Measurements from ENCODE around the gene GMFB.
A peak's percentile ranks its signal among the peaks of the same experiment; 100 is the strongest.

GMFB gene

DNA sequence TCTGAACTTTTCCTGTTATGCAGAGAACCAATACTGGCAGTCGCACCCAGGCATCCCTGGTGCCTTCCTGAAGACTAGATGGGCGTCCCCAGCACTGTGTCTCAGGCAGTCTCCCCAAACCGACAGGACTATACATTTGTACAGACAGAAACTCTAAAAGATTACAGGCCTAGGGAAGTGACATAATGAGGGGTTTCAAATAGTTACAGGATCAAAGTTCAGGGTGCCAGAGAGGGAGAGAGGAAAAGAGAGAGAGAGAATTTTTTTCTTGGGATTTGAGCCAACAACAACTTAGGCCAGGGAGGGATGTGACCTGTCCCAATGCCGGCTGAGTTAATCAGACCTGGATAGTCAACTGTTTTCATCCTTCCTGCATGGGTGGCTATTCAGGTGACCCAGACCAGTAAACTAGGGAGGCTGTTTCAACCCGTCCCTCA, 9.3 kb upstream of the GMFB start:
- in situ Hi-C loops (cut with MboI; ENCODE audit: low pct_unique_long_range_greater_than_20kb, low sequenced_read_pairs): no loop called here
- no peak for DNase-seq

DNA sequence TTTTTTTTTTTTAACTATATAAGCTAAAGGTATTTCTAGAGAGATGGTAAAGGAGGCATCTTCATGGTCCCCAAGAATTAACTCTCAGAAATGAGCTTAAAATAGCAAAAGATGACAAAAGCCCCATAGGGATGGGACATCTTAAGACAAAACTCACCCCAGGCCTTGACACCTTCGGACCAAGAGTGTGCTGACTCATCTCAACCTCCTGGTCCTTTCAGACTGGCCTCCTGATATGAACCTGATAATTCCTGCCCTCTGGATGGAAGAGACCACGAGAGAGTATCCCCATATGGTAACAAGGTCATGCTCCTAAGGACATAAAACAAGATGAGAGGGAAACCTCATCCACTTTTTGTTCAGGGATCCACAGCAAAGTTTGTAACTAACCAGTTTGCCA, 8.4 kb upstream of the GMFB start:
- no peak for DNase-seq
- in situ Hi-C loops (cut with MboI; ENCODE audit: low pct_unique_long_range_greater_than_20kb, low sequenced_read_pairs): no loop called here

DNA sequence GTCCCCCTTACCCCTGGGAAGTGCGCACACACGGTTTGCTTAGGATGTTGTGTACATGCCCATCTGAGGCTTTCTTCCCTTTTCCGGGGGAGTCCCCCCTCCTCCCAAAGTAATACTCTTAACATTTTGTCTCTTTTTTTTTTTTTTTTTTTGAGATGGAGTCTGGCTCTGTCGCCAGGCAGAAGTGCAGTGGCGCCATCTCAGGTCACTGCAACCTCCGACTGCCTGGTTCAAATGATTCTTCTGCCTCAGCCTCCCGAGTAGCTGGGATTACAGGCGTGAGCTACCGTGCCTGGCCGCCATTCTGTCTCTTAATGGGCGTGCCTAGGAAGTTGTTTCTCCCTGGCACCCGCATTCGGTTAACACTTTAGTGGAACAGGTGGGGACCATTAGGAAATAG, 4.5 kb upstream of the GMFB start:
- DNase-seq: peak; percentile 51
- in situ Hi-C loops (cut with MboI; ENCODE audit: low pct_unique_long_range_greater_than_20kb, low sequenced_read_pairs): no loop called here

DNA sequence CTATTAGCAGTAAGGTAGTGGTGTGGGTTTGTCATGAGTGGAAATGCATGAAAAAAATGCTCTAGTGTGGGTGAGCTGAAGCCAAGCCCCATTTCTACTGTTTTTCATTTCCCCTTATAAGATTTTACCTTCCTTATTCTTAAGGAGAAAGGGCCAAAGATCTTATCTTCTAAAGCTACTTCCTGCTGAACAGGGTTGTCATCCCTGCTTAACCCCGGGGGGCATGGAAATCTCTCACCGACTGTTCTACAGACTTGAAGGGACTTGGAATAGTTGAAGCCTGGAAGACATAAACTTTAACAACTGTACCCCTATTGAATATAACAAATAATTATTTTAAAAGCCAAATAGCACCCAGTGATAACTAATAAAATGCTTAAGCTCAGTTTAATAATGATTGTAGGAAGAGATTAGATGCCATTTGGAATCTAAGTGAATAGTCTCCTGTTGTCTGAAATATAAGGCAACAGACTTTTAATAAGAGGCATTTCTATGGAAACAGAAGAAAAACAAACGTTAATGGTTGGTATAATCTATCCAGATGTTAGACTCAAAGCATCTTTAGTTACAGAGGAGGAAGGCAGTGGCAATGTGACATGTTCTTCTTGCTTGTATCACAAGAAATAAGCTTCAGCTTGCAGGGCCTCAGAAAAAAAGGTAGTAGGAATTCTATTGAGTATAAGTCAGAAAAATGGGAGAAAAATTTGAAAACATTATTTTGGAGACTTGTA, 1.8 kb upstream of the GMFB start:
- in situ Hi-C loops (cut with MboI; ENCODE audit: low pct_unique_long_range_greater_than_20kb, low sequenced_read_pairs): no loop called here
- peak; percentile 47 for DNase-seq

DNA sequence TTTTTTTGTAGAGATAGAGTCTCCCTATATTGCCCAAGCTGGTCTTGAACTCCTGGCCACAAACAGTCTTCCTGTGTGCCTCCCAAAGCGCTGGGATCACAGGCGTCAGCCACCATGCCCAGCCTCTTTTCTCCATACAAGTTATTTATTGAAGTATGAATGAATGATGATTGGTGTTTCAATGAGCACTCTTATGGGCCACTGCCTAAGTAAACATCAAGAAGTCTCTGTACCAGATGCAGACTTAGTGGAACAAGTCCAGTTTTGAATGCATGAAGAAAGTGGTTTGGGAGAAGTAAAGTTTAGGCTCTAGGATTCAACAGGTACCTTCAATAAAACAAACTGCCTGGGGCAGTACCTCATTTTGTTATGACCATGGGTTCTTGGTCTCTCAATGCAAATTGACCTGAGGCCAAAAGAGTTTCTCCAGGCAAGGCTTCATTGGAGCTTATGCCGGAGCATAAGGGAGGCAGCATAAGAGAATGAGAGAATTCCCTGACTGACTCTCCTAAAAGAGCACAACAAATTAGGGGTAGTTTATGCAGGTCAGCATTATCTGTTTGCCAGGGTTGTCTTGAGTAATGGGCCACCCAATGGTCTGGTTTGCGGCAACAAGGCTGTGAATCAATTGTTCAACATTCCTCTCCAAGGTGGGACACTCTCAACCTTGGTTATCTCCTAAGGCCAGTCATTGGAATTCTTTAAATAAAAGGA, 1.1 kb upstream of the GMFB start:
- no peak for DNase-seq
- in situ Hi-C loops (cut with MboI; ENCODE audit: low pct_unique_long_range_greater_than_20kb, low sequenced_read_pairs): no loop called here

DNA sequence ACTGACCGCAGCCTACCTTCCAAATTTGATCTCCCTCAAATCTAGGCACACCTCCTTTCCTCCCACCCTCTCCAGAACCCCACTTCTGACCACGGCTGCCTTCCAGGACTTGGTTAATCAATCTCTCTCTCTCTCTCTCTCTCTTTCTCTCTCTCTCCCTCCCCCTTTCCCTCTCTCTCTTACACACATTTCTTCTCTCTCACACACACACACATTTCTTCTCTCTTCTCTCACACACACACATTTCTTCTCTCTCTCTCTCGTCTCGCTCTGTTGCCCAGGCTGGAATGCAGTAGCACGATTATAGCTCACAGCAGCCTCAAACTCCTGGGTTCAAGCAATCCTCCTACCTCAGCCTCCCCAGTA, 521 bp upstream of the GMFB start:
- in situ Hi-C loops (cut with MboI; ENCODE audit: low pct_unique_long_range_greater_than_20kb, low sequenced_read_pairs): no loop called here
- no peak for DNase-seq

DNA sequence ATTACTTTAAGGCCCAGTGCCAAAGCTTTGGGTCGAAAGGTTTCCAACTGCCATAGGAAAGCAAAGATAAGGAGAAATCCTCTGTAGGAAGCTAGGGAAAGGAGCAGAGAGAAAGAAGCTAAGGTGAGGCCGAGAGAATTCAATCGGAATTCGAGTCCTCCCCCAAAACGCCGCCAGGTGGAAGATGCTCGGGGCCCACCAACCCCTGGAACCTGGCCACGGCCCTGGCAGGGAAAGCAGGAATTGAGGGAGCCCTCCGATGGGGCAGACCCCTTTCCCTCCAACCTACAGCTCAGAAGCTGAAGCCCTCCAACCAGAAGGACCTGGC, 498 bp downstream of the GMFB start:
- in situ Hi-C loops (cut with MboI; ENCODE audit: low pct_unique_long_range_greater_than_20kb, low sequenced_read_pairs): no loop called here
- DNase-seq: no peak

DNA sequence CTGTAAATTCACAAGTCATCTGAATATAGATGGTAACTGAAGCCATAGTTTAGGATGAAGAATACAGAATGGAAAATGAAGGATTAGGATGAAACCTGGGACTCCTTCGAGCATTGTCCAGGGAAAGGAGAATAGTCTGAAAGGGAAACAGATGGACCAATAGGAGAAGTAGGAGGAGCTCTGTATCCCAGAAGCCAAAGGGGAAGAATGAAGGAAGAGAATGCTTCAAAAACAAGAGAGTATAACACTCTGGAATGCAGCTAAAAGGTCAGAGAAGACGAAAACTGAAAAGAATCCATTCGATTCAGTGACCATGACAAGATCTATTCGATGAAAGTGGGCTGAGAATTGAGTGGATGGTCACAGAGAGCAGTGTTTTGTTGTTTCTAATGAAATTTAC, 1.0 kb downstream of the GMFB start:
- in situ Hi-C loops (cut with MboI; ENCODE audit: low pct_unique_long_range_greater_than_20kb, low sequenced_read_pairs): no loop called here
- DNase-seq: peak; percentile 19

DNA sequence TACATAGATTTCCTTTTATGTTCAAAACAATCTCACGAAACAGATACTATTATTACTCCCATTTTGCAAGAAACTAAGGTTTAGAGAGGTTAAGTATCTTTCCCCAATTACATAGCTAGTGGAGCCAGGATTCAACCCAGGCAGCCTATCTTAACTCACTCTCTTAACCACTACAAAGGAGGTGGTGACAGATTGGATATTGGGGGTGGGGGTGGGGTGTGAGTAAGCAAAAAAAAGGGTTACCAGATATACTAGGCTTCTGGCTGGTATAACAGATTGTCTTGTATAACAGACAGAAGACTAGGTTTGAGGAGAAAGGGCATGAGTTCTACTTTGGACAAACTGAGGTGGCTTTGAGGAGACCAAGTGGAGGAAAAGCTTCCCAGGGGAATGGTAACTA, 2.1 kb downstream of the GMFB start:
- in situ Hi-C loops (cut with MboI; ENCODE audit: low pct_unique_long_range_greater_than_20kb, low sequenced_read_pairs): no loop called here

DNA sequence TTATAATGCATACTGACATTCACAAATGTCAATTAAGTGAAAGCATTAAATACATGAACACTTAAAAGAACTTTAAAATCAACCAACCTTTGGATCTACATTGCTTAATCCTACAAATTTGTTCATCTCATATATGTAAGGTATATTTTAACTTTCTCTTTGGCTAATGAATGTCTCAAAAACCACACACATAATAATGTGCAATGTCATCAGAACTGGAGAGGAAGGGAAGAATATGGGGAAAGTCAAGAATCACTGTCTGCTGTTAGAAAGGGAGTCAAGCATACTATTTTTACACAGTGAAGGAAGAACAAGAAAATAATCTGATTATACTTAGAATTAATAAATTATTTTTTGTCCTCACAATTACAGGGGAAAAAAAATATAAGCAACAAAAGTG, 4.9 kb downstream of the GMFB start:
- in situ Hi-C loops (cut with MboI; ENCODE audit: low pct_unique_long_range_greater_than_20kb, low sequenced_read_pairs): no loop called here
- DNase-seq: no peak

More for the DNA sequence above, 2.1 kb downstream of the GMFB start:
- no peak for DNase-seq

DNA sequence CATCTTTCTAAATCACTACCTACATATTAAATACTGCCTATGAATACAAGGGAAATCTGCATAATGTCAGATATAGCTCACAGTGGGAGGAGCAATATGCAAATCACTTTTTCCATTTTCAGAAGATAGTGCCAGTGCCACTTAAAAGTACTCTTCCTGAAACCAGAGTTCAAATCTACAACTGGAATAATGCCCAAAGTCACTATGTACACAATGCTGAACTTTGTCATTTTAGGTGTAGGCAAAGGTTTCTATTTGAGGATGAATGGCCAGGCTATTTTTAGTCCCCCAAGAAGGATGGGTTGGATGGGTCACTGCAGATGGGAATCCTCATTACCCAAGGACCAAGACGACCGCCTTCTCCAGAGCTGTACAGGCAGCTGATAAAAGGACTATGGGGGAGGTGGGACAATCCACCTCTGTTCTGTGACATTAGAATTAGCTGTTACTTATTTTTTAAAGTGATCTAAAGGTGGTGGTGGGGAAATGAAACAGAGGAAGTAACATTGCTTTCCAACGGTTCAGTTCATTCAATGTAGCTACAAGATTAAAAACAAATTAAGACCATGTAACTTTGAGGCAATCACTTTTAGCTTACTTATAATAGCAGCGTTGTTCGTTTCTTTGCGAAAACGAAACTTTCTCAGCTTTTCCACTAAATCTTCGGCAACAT, 5.6 kb downstream of the GMFB start:
- in situ Hi-C loops (cut with MboI; ENCODE audit: low pct_unique_long_range_greater_than_20kb, low sequenced_read_pairs): no loop called here
- no peak for DNase-seq

DNA sequence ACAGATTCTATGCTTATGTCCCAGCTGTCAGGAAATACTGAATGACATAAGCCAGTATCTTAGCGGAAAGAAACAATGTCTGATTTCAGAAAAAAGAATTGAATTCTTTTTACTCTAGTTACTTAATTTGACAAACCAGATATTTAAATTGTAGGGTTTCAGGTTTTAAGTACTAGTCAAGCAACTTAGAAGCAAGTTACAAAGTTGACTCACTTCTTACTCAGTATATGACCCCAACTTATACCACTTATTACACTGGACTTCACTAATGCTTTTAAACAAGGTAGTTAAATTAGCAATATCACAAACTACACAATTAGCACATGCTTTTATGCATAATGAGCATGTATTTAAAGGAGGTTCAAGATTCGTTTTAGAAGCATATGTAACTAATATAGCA, 7.1 kb downstream of the GMFB start:
- DNase-seq: no peak
- in situ Hi-C loops (cut with MboI; ENCODE audit: low pct_unique_long_range_greater_than_20kb, low sequenced_read_pairs): no loop called here

DNA sequence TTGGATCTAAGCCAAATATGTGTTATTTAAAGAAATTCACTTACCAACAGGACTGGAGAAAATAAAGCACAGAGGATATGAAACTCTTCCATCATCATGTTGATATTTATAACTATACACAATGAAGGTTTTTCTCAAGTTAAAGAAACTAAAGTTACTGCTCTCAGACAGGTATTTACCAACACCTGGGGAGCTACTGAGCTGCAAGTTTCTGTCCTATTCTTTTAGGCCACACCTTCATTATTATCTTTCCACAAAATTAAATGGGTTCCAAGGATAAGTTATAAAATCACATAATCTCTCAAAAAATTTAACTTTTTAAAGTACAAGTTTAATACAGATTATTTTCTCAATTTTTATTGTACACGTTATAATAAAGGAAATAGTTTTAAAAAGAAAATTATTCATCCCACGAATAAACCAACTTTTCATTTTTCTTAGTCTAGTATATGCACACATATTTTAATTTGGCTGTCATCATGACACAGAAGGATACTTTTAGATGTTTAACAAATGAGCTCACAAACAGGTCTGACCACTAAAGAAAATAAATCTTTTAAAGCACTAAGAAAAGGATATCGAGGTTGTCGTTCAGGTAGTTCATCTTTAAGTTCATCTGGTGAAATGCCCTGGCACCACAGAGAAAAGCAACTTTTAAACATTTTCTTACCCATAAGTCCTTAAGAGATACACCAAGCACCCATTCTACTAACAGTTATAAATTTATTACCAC, 7.8 kb downstream of the GMFB start:
- DNase-seq: no peak
- in situ Hi-C loops (cut with MboI; ENCODE audit: low pct_unique_long_range_greater_than_20kb, low sequenced_read_pairs): no loop called here

DNA sequence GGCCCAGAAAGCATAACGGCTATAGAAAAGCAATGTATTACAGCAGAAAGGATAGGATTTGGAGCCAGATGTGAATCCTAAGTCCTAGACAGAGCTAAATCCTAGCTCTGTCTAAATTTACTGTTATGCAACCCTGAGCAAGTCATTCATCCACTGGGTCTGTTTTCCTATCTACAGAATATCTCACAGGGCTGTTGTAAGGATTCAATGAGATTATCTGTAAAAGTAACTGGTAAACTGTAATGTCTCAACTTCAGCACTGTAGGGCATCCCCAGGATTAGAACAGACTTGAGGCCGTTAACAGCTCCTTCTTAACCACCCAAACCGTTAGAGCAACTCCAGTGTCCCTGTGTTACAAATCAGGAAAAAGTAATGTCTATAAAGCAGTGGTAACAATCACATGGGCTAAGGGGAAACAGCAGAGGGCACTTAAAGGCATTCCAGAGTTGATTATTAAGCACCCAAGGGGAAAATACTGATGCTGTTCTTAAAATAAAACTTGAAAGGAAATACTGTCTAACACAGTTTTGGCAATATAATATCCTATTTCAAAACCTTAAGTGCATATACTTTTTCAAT, 10.1 kb downstream of the GMFB start:
- no peak for DNase-seq
- in situ Hi-C loops (cut with MboI; ENCODE audit: low pct_unique_long_range_greater_than_20kb, low sequenced_read_pairs): no loop called here

DNA sequence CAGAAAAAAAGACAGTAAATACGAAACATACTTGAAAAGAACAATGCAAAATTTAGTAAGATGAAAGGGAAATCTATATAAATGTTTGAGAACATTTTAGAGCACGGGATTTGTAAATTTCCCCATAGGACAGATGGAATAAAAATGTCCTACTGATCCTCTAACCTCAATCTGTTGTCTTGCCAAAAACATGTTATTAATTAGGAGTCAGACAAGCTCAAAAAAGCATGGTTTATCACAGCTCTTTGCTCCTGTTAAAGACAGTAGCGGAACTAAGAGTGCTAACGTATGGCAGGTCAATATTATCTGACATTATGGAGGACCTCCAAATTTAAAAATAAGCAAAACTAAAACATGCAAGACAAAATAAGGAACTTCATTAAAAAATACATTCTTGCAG, 12.9 kb downstream of the GMFB start:
- in situ Hi-C loops (cut with MboI; ENCODE audit: low pct_unique_long_range_greater_than_20kb, low sequenced_read_pairs): no loop called here
- no peak for DNase-seq

DNA sequence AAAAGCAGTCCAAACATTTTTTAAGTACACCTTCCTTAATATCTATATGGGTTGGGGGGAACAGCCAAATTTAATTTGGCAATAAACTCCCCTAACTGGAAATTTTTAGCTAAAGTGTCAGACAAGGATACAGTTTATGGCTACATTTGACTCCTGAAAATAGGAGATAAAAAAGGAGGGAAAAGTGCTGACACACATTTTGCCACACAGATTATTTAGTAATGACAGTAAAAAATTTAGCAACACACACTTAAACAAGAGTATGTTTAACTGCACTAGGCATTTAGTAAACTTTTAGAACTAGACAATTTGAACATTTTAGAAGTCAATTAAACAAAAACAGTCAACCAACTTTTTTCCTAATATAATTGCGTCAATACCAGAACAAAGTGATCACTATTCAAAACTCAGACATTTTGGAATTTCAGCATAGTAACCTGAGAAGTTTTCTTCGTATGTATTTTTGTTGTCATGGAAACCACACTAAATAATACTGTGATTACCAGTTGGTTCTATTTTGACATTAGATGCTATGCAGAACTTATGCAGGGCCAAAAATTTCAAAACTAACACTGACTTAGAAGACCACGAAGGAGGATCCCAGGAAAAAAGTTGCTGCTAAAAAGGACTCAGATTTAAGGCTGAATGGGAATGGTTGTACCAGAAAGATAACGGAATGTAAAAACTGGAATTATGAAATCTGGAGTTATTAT, 13.4 kb downstream of the GMFB start:
- in situ Hi-C loops (cut with MboI; ENCODE audit: low pct_unique_long_range_greater_than_20kb, low sequenced_read_pairs): no loop called here
- DNase-seq: no peak

DNA sequence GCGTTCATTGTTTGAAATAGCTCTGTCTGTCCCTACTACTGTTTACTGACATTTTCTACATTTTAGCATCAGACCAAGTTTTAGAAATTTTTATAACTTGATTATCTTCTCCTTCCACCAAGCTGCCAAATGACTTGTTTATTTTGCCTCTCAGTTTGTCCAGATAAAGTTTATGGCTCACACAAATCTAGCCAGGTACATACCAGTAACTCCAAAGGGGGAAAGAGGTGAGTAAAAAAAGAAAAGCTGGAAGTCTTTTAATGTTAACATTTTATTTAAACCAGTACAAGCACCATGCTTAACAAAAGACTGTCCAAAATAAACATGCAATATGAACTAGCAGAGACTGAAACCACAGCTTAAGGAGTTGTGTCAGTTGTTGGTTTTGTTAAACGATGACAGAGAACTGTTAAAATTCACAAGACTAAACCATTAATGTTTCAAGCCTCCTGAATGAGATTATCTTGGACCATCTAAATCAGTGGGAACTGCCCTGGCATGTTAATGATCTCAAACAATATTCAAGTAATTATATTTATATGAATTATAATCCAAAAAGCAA, 14.5 kb downstream of the GMFB start:
- in situ Hi-C loops (cut with MboI; ENCODE audit: low pct_unique_long_range_greater_than_20kb, low sequenced_read_pairs): no loop called here
- no peak for DNase-seq

DNA sequence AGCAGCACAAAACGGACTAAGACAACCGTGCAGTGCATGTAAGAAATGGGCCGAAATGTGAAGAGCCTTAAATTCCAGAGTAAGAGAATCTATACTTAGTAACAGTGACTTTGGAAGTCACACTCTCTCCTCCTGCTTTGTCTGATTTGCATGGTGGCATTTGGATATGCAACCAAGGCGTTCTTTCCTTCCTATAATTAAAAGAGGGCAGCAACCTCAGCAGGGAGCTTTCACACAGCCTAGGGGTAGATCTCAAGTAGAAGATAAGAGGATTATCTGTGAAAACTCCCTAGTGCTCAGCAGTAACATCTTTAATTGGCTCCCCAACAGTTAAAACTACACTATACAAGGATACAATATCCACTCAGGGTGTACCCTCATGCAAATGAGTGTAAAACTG, 16.5 kb downstream of the GMFB start:
- in situ Hi-C loops (cut with MboI; ENCODE audit: low pct_unique_long_range_greater_than_20kb, low sequenced_read_pairs): no loop called here
- no peak for DNase-seq

DNA sequence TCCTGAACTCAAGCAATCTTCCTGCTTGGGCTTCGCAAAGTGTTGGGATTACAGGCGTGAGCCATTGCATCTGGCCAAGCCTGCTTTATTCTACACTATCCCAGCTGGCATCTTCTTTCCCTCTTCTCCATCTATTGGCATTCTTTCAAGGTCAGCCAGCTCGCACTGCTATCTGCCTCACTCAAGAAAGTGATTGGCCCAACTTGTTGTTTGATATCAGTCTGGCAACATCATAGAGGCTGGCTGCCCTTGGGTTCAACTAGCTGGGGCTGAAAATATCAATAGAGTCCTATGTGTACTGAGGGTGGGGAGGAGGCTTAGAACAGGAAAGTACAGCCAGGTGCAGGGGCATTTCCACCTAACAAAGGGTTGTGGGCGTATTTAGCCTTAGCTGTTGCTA, 17.1 kb downstream of the GMFB start:
- DNase-seq: no peak
- in situ Hi-C loops (cut with MboI; ENCODE audit: low pct_unique_long_range_greater_than_20kb, low sequenced_read_pairs): no loop called here
